ENCODE measurements around the gene WNT11.
"Not testable (repeated sequence)": the region's sequence is repeated elsewhere in the genome, so short reads cannot be mapped to it uniquely, and the experiment has no call there.

The WNT11 gene

GRCh38 chr11:76201672-76202412 lies 4.5 kb downstream of the WNT11 start:
- no peak for ATAC-seq

DNA sequence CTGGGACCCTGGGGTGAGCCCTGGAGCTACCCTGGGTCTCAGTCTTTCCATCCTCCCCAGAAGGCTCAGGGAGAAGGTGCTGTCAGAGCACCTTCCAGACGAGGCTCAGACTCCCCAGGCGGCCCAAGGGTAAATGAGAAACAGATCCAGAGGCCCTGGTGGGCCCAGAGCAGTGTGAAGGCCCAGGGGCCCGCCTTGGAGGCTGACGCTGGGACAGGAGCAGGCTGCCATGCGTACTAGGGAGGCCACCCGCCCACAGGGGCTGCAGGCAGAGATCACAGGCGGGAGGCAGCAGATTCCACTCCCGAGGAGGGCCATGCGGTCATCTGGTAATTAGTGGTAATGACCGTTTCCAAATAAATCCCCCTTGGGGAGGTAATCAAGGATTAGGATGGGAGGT lies 5.2 kb downstream of the WNT11 start:
- no peak for ATAC-seq

DNA sequence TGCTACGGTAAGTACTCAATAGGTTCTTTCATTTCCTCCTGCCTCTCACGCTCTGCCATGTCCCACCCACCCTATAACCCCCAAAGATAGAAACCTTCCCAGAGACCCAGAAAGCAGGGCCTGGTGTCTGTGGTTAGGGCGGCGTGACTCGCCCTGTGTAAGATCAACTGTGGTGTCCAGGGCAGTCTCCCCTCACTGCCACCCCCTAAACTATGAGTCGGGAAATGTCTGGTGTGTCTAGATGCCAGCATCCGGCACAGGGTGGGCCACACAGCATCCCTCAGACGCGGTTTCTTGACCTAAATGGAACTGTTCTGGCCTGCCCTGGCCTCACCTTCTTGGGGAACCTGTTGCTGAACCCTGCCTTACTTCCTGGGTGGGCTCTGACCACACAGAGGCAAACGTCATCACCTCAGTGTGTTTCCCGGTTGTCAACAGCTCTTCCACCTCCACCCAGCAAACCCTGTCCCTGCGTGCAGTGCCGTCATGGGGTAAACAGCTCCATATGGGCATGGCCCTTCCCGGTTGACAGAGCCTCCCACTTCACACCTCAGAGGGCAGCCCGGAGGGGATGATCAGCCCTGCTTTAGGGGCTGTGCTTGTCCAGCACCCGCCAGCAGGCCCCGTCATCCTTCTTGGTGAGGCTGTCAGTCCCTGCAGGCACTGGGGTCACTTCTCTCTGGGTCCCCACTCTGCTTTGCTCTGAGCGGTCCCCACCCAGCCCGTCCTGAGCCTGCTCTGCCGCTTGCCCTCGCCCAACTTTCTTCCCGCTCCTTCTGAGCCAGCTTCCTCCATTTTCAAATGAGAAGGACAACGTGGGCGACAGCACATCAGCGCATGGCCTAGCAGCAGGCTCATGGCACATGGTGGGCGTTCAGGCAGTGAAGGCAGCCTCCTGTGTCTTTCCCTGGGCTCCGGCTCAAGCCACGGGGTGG lies 6.0 kb downstream of the WNT11 start:
- no peak for ATAC-seq

- not testable (repeated sequence) for ATAC-seq
Observed at GRCh38 chr11:76198691-76199090, 7.6 kb downstream of the WNT11 start.

GRCh38 chr11:76197941-76198640 lies 8.2 kb downstream of the WNT11 start:
- ATAC-seq, result no peak

GRCh38 chr11:76197332-76197731 lies 9.0 kb downstream of the WNT11 start:
- no peak for ATAC-seq

- no peak for ATAC-seq
Observed at GRCh38 chr11:76196849-76197248, 9.5 kb downstream of the WNT11 start.

DNA sequence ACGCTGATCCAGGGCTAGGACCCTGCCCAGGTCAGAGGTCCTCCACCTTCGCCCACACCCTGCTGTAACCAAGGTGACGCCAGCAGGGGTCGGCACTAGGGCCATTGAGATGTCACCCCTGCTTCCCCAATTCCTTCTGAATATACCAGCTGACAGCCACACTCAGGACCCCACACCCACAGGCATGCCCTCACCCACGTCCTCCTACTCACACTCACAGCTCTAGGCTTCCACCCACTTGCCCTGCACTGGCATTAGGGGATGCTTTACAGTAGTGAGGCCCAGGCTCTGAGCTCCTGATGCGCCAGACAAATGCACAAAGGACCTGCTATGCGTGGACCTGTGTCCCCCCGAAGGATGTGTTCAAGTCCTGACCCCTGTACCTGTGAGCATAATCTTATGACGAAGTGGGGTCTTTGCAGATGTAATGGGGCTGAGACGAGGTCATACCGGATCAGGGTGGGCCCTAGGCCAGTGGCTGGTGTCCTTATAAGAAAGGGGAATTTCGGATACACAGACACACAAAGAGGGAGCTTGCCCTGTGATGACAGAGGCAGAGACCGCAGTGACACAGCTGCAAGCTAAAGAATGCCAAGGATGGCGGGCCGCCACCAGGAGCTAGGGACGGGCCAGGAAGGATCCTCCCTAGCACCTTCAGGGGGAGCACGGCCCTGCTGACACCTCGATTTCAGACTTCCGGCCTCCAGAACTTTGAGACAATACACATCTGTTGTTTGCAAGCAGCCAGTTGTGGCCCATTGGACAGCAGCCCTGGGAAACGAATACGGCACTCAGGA lies 11.2 kb downstream of the WNT11 start:
- ATAC-seq, result no peak

GRCh38 chr11:76193219-76193618 lies 13.1 kb downstream of the WNT11 start:
- ATAC-seq, result no peak

GRCh38 chr11:76190376-76190775 lies 15.9 kb downstream of the WNT11 start:
- ATAC-seq, result no peak

GRCh38 chr11:76189682-76190081 lies 16.6 kb downstream of the WNT11 start:
- no peak for ATAC-seq

DNA sequence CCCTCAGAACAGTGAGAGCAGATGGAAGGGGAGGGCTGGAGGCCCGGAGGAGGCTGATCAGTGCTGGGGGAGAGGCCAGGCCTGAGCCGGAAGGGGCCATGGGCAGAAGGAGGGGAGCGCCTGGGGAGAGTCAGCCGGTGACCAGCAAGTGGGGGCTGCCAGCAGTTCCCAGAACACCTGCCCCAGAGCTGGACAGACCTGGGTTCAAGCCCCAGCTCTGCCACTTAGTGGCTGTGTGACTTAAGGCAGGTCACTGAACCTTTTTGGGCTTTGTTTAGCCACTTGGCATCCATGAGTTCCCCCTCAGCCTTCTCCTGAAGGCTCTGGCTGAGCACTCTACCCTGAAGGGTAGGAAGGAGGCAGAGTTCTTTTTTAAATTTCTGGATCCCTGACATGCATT lies 17.4 kb downstream of the WNT11 start:
- no peak for ATAC-seq

- ATAC-seq, result no peak
Observed at GRCh38 chr11:76186776-76187279, 19.5 kb downstream of the WNT11 start.

GRCh38 chr11:76185931-76186401 lies 20.3 kb downstream of the WNT11 start:
- no peak for ATAC-seq

DNA sequence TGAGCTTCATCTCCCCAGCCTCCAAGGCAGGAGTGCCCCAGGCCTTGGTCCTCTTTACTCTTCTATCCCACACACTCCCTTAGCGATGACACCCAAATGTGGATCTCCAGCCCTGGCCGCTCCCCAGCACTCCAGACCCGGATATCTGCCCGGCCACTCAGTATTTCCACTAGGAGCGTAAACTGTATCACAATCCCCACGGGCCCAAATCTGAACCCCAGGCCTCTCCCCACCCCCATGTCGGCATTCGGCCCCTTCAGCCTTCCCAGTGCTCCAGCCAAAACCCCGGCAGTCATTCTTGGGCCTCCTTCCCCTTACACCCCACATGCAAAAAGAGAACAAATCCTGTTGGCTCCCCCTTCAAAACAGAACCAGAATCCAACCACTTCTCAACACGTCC lies 20.8 kb downstream of the WNT11 start:
- no peak for ATAC-seq

- no peak for ATAC-seq
Observed at GRCh38 chr11:76184551-76184993, 21.7 kb downstream of the WNT11 start.

GRCh38 chr11:76181371-76181770 lies 24.9 kb downstream of the WNT11 start:
- no peak for ATAC-seq

DNA sequence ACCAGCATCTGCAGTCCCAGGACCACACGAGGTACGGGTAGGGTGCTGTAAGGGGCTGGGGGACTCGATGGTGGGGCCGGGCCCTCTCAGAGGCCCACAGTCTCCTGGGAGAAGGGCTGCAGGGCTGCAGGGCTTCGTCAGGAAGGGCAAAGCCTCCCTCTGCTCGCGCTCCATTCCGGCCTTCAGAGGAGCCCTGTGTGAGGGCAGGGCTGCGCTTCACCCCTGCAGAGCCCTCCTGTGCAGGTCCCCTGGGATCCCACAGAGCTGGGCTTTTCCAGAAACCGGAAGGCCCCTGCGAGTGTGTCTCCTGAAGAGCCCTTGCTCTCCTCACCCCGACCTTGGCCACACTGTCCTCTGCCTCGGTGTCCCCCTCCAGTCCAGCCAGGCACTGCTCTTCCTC lies 27.2 kb downstream of the WNT11 start:
- ATAC-seq, result no peak

- ATAC-seq, result no peak
Observed at GRCh38 chr11:76177250-76177686, 29.0 kb downstream of the WNT11 start.

- ATAC-seq, result no peak
Observed at GRCh38 chr11:76176463-76176862, 29.8 kb downstream of the WNT11 start.

DNA sequence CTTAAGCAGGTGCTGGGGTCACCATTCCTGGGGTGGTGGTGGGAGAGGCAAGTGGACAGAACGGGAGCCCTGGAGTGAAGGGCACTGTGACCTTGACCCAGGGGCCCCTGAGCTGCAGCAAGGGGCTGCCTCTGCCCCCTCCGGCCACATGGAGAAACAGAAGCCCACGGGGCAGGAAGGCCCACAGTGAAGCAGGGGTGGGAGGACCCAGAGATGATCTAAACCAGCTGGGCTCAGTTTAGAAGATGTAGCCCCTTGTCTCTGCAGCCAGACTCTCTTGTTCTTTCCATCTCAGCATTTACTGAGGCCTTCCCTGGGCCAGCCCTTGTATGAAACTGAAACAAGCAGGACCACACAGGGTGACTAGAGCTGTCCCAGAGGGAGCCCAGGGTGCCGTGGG lies 30.5 kb downstream of the WNT11 start:
- ATAC-seq, result no peak

DNA sequence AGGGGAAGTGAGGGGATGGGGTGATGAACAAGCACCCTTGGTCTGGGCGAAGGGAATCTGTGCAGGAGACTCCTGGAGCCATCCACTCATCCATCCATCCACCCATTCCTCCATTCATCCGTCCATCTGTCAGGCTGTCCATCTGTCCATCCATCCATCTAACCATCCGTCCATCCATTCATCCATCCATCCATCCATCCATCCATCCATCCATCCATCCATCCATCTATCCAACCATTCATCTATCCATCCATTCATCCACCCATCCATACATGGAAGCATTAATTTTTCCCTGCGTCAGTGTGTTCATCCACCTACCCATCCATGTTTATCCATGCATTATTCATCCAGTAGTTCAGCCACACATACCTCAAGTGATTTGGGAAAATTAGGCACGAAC lies 32.0 kb downstream of the WNT11 start:
- no peak for ATAC-seq
